HG03520 (cell line): Measurements from ENCODE around the gene AKAP11.
"Not testable (repeated sequence)": the region's sequence is repeated elsewhere in the genome, so short reads cannot be mapped to it uniquely, and the experiment has no call there.

Source experiments
- ATAC-seq: cut with Tn5 transposase; IDR thresholded peaks from one replicate; pipeline ENCODE4 v1.9.1; 2021; ENCODE audit warnings: mild to moderate bottlenecking, moderate library complexity; ENCODE audit not compliant: unreplicated experiment

AKAP11 gene

GRCh38 chr13:42272115-42272803 lies at the start of gene AKAP11:
Gene AKAP11 (plus strand): TSS chr13:42272152. CDS start chr13:42286349, 14,197 bp downstream.
- ATAC-seq = peak; percentile 21

DNA sequence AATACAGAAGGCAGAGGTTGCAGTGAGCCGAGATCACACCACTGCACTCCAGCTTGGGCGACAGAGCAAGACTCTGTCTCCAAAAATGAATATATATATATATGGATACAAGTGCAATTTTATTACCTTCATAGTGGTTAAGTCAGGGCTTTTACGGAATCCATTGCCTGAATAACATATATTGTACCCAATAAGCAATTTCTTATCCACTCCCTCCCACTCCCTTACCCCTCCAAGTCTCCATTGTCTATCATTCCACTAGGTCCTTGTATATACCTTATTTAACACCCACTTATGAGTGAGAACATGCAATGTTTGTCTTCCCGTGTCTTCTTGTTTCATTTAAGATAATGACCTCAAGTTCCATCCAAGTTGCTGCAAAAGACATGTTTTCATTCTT lies 48.3 kb upstream of the AKAP11 start:
- ATAC-seq = no peak

GRCh38 chr13:42225051-42225450 lies 46.9 kb upstream of the AKAP11 start:
- no peak for ATAC-seq

GRCh38 chr13:42226759-42227158 lies 45.2 kb upstream of the AKAP11 start:
- not testable (repeated sequence) for ATAC-seq

DNA sequence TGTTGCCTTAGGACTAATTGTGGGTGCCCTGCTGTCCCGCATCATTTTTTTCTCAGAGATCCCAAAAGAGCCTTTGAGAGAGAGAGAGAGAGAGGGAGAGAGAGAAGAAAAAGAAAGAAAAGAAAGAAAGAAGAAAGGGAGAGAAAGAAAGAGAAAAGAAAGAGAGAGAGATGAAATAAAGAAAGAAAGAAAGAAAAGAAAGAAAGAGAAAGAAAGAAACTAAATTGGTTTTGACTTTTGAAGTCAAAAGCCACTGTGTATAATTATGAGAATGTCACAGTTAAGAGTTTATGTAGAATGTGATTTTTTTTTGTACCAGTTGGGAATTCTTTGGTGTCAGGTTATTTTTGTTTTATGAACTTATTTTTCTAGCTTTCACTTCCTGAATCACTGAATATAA lies 43.4 kb upstream of the AKAP11 start:
- no peak for ATAC-seq

DNA sequence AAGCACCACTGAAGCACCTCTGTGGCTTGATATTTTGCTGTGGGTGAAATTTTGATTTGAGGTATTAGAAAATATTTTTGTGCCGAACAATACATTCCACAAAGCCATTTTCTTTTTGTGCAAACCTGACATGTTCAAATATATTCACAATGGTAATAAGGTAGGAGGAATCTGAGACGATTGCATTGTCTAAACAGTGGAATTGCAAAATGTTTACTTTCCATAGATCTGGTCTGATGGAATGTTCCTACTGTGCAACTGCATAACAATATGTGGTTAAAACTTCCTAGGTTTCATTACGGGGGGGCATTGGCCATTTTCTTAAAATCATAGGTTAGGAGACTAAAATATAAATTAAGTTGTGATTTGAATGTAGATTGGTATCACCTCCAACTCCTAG lies 42.7 kb upstream of the AKAP11 start:
- ATAC-seq = no peak

- ATAC-seq = no peak
Observed at GRCh38 chr13:42232671-42233070, 39.3 kb upstream of the AKAP11 start.

- no peak for ATAC-seq
Observed at GRCh38 chr13:42233726-42234125, 38.2 kb upstream of the AKAP11 start.

GRCh38 chr13:42239161-42239560 lies 32.8 kb upstream of the AKAP11 start:
- ATAC-seq = no peak

GRCh38 chr13:42239644-42240043 lies 32.3 kb upstream of the AKAP11 start:
- ATAC-seq = no peak

GRCh38 chr13:42246541-42246940 lies 25.4 kb upstream of the AKAP11 start:
- no peak for ATAC-seq

DNA sequence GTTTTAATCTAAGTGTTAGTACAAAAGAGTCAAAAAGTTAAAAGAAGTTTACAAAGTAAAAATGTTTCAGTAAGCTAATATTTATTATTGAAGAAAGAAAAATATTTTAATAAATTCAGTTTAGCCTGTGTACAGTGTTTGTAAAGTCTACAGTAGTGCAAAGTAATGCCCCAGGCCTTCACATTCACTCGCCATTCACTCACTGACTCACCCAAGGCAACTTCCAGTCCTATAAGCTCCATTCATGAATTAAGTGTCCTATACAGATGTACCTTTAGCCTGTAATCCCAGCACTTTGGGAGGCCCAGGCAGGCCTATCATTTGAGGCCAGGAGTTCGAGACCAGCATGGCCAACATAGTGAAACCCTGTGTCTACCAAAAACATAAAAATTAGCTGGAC lies 24.1 kb upstream of the AKAP11 start:
- ATAC-seq = no peak

DNA sequence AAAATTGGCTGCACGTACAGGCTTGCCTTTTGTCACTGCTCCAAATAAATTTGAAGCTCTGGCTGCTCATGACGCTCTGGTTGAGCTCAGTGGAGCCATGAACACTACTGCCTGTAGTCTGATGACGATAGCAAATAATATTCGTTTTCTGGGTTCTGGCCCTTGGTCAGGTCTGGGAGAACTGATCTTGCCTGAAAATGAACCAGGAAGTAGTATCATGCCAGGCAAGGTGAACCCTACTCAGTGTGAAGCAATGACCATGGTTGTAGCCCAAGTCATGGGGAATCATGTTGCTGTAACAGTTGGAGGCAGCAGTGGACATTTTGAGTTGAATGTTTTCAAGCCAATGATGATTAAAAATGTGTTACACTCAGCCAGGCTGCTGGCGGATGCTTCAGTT lies 16.1 kb upstream of the AKAP11 start:
- no peak for ATAC-seq

DNA sequence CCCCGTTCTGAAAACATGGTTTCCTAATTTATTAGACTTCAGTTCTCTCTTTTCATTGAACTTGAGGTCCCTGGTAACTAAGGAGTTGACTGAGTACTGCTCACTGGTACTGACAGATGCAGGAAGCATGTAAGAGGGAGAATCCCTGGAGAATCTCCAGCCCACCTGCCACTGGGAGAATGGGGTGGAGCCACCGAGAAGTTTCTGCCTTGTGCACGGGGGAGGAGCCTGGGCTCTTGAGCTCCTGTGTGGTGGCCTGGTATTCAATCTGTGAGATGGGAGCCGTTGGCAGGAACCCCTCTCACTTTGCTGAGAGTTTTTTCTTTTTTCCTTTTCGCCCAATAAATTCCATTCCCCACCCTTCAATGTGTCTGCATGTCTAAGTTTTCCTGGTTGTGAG lies 13.2 kb upstream of the AKAP11 start:
- ATAC-seq = no peak

DNA sequence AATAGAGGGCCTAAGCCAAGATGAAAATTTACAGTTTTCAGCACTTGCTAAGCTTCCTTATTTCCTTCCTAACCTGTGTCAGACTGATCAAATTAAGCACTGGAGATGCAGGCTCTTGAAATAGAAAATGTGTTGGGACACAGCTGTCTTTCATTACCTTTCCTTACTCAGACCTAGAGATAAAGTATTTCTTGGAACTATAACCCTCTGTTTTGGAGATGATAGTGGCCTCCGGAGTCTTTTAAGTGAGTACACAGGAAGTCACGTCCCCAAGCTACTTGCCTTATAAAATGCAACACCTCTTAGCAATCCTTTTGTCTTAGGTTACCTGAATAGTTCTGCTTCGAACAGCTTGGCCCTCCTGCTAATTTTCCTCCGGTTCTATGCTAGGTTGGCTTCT lies 12.4 kb upstream of the AKAP11 start:
- ATAC-seq = no peak

GRCh38 chr13:42260903-42261654 lies 10.9 kb upstream of the AKAP11 start:
- ATAC-seq = no peak

DNA sequence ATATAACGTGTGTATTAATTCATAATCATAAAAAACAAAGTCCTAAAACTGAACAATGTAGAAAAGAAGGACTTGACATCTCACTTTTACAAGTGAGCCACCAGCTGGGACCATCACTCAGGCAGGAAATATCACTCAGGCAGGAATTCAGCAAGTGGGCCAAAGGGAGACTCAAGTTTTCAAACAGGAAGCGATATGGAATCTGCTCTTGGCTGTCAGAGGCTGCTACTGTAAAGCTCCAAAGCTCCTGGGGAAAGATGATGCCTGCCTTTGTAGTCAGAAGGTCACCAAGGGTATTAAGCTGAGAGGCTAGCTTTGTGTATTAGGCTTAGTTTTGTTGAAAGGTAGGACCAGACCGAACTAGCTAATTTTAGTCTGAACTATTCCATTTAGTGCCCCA lies 5.5 kb upstream of the AKAP11 start:
- no peak for ATAC-seq

- ATAC-seq = no peak
Observed at GRCh38 chr13:42270160-42270856, 1.6 kb upstream of the AKAP11 start.

- ATAC-seq = no peak
Observed at GRCh38 chr13:42270857-42271215, 1.1 kb upstream of the AKAP11 start.

GRCh38 chr13:42271337-42272114 lies 426 bp upstream of the AKAP11 start:
- ATAC-seq = peak; percentile 82

DNA sequence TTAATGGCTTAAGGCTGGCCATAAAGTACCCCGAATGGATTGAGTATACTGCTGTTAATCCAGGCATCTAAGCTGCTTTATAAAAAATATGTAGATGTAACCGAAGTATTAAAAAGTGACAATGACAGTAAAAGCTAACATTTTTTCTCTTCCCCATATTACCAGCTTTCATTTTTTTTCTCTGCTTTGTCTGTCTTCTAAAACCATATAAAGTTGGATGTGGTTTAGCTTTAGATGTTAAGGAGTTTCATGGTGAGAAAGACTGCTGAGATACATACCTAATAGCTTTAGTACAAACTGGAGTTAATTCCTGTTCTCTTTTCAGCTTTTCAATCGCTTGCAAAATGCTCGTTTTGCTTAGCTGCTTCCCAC lies 838 bp downstream of the AKAP11 start:
- no peak for ATAC-seq
